ENCODE data around the gene CBLC. TPM values are rescaled to one million over a fixed set of nuclear protein-coding genes. Genes with fewer than 3 reads are reported as not detected.

The CBLC gene
- total and polyA plus RNA-seq, 10 of the 15 experiments (the other 5 are each of a cell fraction or from before 2014, with no cell fraction given): not detected

DNA sequence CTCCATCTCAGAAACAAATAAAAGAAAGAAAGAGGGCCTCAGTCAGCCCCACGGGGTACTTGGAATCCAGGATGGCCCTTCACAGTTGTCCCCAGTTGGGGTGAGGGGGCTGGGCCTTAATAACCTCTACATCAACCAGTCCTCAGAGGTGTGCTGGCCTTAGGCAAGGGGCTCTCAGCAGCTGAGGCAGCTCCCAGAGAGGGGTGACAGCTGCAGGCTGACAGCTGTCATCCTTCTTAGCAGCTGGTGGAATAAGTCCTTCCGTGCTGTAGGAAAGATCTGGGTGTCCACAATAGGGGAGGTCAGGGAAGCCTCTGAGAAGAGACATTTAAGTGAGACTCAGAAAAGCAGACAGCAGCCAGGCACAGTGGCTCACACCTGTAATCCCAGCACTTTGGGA is 38.6 kb downstream of the CBLC start:
- no peak overlapping the region for H3K9ac ChIP-seq (ENCODE audit: control insufficient read depth, insufficient read depth, low read length)
- no peak overlapping the region for H3K4me3 ChIP-seq
- H4K20me1 ChIP-seq (ENCODE audit: control insufficient read depth, insufficient read depth): no peaks in the 10 kb centered on the region
- POLR2A ChIA-PET: no interaction called here
- BruUV-seq (replicated peaks): no TSS peak
- no peaks in the 10 kb centered on the region for H3K4me1 ChIP-seq (ENCODE audit: control insufficient read depth, insufficient read depth, low read length)
- 23% methylated on average over 2 of the region's 2 CpGs for WGBS (ENCODE audit: insufficient coverage, insufficient replicate concordance, low lambda C conversion rate, missing lambda C conversion rate)
- H3K4me2 ChIP-seq (ENCODE audit: control insufficient read depth, insufficient read depth): no peak overlapping the region
- SMC1A ChIA-PET (ENCODE audit: uncharacterized antibody, unreplicated experiment): no interaction called here
- H3K27me3 ChIP-seq (replicated peaks in 1 of 2; ENCODE audit: control insufficient read depth in 2 of 2, insufficient read depth in 2 of 2, low read length in 1 of 2): no peaks in the 10 kb centered on the region
- no peak overlapping the region for H2AFZ ChIP-seq (ENCODE audit: control insufficient read depth, low read depth, low read length)
- TF ChIP-seq SMARCA5 (IDR thresholded peaks at IDR 0.05): no peak
- no peak for TF ChIP-seq IKZF1 (conservative IDR thresholded peaks at IDR 0.05)
- no peak for TF ChIP-seq PAX5 (IDR thresholded peaks at IDR 0.05; ENCODE audit: borderline replicate concordance, low read depth, low read length)
- TF ChIP-seq SPI1 (IDR thresholded peaks at IDR 0.05; ENCODE audit: borderline replicate concordance, insufficient read depth, low read depth, low read length): no peak
- no peak for FAIRE-seq
- H3K9me3 ChIP-seq (replicated peaks; ENCODE audit: control insufficient read depth, insufficient read depth, low read length): no peaks in the 10 kb centered on the region
- intact Hi-C loops (cut with micrococcal nuclease; ENCODE audit: unreplicated experiment) (no loop called here), in situ Hi-C loops (cut with MboI) (no loop called here)
- no peaks in the 10 kb centered on the region for H3K36me3 ChIP-seq (ENCODE audit: control insufficient read depth in 2 of 2, insufficient read depth in 2 of 2, low read length in 1 of 2)
- RAD21 ChIA-PET (ENCODE audit: unreplicated experiment): no interaction called here
- CTCF ChIA-PET: no interaction called here
- ATAC-seq: no peak
- no peaks in the 10 kb centered on the region for H3K79me2 ChIP-seq (ENCODE audit: control insufficient read depth, insufficient read depth, low read length)
- DNase-seq (ENCODE audit: low read depth, low spot score): no peak
- no peak overlapping the region for H3K27ac ChIP-seq (ENCODE audit: control insufficient read depth, insufficient read depth)

DNA sequence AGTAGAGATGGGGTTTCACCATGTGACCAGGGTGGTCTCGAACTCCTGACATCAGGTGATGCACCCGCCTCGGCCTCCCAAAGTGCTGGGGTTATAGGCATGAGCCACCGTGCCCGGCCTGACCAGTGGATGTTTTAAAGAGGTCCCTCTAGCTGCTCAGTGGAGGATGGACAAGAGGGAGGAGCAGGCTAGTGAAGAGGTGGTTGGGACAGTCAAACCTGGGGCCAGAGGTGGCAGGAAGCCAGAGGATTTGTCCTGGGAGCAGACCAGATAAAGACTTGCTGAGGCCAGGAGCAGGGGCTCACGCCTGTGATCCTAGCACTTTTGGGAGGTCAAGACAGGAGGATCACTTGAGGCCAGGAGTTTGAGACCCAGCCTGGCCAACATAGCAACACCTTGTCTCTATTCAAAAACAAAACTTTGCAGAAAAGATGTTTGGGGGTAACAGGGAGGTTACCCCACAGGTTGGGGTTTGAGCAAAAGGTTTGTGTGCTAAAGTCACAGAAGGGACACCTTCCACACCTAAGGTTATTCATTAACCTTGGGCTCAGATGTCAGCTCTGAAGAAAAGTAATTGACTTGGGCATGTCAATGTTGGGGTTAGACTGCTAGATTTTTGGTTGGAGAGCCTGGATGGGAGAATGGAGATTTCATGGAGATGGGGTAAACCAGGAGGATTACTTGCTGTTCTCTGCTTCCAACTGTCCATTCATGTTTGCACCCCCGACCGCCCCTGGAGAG is 40.2 kb downstream of the CBLC start:
- WGBS (ENCODE audit: insufficient coverage, insufficient replicate concordance, low lambda C conversion rate, missing lambda C conversion rate): 41% methylated on average over 8 of the region's 8 CpGs
- in situ Hi-C loops (cut with MboI) (no loop called here), intact Hi-C loops (cut with micrococcal nuclease; ENCODE audit: unreplicated experiment) (no loop called here)
- Histone ChIP-seq H2AFZ (ENCODE audit: control insufficient read depth, low read depth, low read length) (no peak overlapping the region), H3K4me3 (no peak overlapping the region), H4K20me1 (ENCODE audit: control insufficient read depth, insufficient read depth) (no peaks in the 10 kb centered on the region), H3K27ac (ENCODE audit: control insufficient read depth, insufficient read depth) (no peak overlapping the region), H3K9me3 (replicated peaks; ENCODE audit: control insufficient read depth, insufficient read depth, low read length) (no peaks in the 10 kb centered on the region), H3K79me2 (ENCODE audit: control insufficient read depth, insufficient read depth, low read length) (no peaks in the 10 kb centered on the region), H3K27me3 (replicated peaks in 1 of 2; ENCODE audit: control insufficient read depth in 2 of 2, insufficient read depth in 2 of 2, low read length in 1 of 2) (no peaks in the 10 kb centered on the region), H3K4me2 (ENCODE audit: control insufficient read depth, insufficient read depth) (no peak overlapping the region), H3K4me1 (ENCODE audit: control insufficient read depth, insufficient read depth, low read length) (no peaks in the 10 kb centered on the region), H3K9ac (ENCODE audit: control insufficient read depth, insufficient read depth, low read length) (no peak overlapping the region), H3K36me3 (ENCODE audit: control insufficient read depth in 2 of 2, insufficient read depth in 2 of 2, low read length in 1 of 2) (no peaks in the 10 kb centered on the region)
- no peak for FAIRE-seq
- DNase-seq (ENCODE audit: low read depth, low spot score): no peak
- SMC1A ChIA-PET (ENCODE audit: uncharacterized antibody, unreplicated experiment): no interaction called here
- CTCF ChIA-PET: interaction anchor here (0.7 kb wide), 1 partner anchor 181 kb away, joined by 3 read pairs; no protein-coding TSS in a partner anchor
- POLR2A ChIA-PET: no interaction called here
- no peak for ATAC-seq
- no TSS peak for BruUV-seq (replicated peaks)
- RAD21 ChIA-PET (ENCODE audit: unreplicated experiment): no interaction called here
- TF ChIP-seq HDGF (IDR thresholded peaks at IDR 0.05) (no peak), CREB1 (IDR thresholded peaks at IDR 0.05; ENCODE audit: low read depth) (no peak), ZNF622 (IDR thresholded peaks at IDR 0.05) (no peak), BHLHE40 (IDR thresholded peaks at IDR 0.05; ENCODE audit: borderline replicate concordance in 1 of 2, low read depth in 2 of 2, low read length in 1 of 2) (no peak), SREBF2 (IDR thresholded peaks at IDR 0.05; ENCODE audit: low read length) (no peak), CBFB (IDR thresholded peaks at IDR 0.05; ENCODE audit: low read depth) (no peak), NRF1 (conservative IDR thresholded peaks at IDR 0.05; ENCODE audit: low read depth, low read length) (no peak), ETV6 (conservative IDR thresholded peaks at IDR 0.05 in 1 of 2, IDR thresholded peaks at IDR 0.05 in 1 of 2; ENCODE audit: borderline replicate concordance in 1 of 2, low read depth in 1 of 2) (no peak), JUNB (IDR thresholded peaks at IDR 0.05) (no peak), KAT2A (conservative IDR thresholded peaks at IDR 0.05; ENCODE audit: control insufficient read depth, low read depth, low read length) (no peak)
- TF ChIP-seq, protein P1, sequence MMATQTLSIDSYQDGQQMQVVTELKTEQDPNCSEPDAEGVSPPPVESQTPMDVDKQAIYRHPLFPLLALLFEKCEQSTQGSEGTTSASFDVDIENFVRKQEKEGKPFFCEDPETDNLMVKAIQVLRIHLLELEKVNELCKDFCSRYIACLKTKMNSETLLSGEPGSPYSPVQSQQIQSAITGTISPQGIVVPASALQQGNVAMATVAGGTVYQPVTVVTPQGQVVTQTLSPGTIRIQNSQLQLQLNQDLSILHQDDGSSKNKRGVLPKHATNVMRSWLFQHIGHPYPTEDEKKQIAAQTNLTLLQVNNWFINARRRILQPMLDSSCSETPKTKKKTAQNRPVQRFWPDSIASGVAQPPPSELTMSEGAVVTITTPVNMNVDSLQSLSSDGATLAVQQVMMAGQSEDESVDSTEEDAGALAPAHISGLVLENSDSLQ (IDR thresholded peaks at IDR 0.05): no peak
- TF ChIP-seq, protein P2, sequence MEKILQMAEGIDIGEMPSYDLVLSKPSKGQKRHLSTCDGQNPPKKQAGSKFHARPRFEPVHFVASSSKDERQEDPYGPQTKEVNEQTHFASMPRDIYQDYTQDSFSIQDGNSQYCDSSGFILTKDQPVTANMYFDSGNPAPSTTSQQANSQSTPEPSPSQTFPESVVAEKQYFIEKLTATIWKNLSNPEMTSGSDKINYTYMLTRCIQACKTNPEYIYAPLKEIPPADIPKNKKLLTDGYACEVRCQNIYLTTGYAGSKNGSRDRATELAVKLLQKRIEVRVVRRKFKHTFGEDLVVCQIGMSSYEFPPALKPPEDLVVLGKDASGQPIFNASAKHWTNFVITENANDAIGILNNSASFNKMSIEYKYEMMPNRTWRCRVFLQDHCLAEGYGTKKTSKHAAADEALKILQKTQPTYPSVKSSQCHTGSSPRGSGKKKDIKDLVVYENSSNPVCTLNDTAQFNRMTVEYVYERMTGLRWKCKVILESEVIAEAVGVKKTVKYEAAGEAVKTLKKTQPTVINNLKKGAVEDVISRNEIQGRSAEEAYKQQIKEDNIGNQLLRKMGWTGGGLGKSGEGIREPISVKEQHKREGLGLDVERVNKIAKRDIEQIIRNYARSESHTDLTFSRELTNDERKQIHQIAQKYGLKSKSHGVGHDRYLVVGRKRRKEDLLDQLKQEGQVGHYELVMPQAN (conservative IDR thresholded peaks at IDR 0.05): no peak

Data from GM12878 (cell line).